HG02973 (cell line): Measurements from ENCODE around the gene PRLH.

Experiments
- ATAC-seq: cut with Tn5 transposase; IDR thresholded peaks from one replicate; pipeline ENCODE4 v1.9.1; 2021; ENCODE audit warnings: moderate library complexity; ENCODE audit not compliant: unreplicated experiment

PRLH gene, protein sequence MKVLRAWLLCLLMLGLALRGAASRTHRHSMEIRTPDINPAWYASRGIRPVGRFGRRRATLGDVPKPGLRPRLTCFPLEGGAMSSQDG

DNA sequence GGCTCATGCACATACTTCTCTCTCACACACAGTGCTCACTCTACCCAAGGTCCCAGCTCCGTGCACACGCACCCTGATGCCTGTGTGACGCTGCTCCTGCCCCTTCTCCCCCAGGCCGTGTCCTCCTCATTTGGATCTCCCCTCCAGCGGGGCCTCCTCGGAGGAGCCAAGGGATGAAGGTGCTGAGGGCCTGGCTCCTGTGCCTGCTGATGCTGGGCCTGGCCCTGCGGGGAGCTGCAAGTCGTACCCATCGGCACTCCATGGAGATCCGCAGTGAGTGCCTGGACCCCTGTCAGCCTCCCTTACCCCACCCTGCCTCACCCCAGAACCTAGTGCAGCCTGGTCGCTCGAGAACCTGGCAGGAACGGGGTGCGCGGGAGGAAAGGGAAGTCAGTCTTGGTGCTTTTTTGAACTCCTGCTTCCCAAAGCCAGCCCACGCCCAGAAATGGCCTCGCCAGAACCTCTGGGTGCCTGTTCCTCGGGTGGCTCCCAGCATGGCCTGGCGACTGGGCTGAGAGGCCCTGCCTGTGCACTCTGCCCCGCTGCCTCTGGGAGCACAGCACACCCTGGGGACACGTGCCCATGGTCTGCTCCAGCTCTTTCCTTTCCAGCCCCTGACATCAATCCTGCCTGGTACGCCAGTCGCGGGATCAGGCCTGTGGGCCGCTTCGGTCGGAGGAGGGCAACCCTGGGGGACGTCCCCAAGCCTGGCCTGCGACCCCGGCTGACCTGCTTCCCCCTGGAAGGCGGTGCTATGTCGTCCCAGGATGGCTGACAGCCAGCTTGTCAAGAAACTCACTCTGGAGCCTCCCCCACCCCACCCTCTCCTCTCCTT is at the start of gene PRLH:
PRLH (plus strand) TSS at position 174 of the 835 bp plus-strand sequence; CDS start at position 174, 0 bp downstream.
- ATAC-seq: no peak

DNA sequence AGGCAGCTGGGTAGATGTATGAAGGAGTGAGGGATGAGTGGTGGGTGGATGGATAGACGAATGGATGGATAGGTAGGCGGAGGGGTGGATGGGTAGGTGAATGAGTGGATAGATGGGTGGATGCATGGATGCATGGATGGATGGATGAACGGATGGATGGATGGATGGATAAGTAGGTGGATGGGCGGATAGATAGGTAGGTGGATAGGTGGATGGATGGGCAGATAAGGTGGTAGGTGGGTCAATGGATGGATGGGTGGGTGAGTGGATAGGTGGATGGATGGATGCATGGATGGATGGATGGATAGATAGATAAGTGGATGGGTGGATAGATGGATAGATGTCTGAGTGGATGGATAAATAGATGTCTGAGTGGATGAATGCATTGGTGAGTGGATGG is 49.2 kb upstream of the PRLH start:
- no peak for ATAC-seq

DNA sequence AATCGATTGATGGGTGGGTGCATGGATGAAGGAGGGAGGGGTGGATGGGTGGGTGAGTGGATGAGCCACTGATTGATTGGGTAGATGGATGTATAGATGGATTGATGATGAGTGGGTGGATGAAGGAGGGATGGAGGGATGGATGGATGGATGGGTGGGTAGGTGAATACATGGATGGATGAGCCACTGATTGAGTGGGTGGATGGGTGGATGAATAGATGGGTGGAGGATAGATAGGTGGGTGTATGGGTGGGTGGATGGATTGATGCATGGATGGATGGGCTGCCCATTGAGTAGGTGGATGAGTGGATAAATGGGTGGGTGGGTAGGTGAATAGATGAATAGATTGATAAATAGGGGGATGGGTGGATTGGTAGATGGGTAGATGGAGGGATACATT is 48.4 kb upstream of the PRLH start:
- no peak for ATAC-seq

DNA sequence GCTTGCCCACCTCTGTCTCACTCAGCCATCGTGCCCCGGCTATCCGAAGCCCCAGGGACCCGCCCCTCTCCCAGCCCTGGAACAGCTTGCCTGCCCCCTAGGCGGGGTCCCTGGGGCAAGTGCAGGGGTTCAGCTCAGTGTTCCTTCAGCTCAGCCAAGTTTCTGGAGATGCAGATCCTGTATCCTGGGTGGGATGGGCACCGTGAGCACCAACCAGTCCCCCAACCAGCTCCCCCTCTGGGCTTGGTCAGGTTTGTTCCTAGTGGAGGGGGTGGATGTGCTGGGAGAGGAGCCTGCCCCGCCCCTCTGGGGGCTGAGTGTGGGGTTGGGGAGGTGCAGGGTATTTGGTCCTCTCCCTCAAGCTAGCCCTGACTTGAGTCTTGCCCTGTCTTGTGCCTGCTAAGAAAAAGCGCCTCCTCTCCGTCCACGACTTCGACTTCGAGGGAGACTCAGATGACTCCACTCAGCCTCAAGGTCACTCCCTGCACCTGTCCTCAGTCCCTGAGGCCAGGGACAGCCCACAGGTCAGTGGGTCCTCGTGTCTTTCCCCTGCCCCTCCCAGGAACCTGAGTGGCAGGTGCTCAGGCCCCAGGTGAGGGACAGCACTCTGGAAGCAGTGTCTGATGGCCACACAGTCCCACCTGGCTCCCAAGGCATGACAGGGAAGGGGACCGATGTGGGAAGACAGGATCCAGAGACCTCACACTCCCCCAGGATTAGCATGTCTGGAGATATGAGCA is 46.7 kb upstream of the PRLH start:
- no peak for ATAC-seq

DNA sequence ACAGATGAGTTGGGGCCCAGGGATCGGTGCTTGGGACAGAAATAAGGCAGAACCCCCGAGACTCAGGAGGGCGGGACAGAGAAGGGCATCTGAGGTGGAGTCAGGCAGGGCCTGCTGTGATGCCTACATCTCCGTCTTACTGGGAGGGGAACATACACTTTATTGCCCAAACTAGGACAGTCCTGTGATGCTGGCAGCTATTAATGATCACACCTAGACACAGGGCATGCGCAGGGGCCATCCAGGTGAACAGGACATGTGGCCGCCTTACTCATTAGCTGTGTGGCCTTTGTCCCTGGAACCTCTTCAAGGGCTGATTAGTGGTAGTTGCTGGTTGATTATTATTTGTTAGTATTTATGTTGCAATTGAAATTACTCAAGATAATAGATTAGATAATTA is 46.1 kb upstream of the PRLH start:
- no peak for ATAC-seq

DNA sequence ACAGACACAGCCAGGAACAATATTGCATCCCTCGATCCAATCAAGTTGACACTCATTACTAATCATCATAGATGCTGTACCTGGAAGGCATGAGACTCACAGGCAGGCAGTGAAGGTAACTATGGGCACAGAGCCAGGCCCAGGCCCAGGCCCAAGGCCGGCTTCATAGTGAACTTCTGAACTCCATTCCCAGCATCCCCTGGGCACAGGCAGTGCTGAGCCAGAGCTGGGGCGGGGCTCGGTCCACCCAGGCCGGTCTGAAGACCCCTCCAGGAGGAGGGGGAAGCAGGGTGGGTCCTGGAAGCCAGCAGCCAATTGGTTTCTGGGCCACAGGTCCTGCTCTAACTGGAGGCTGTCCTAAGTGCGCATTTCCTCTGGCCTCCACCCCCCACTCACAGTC is 41.7 kb upstream of the PRLH start:
- ATAC-seq: no peak

DNA sequence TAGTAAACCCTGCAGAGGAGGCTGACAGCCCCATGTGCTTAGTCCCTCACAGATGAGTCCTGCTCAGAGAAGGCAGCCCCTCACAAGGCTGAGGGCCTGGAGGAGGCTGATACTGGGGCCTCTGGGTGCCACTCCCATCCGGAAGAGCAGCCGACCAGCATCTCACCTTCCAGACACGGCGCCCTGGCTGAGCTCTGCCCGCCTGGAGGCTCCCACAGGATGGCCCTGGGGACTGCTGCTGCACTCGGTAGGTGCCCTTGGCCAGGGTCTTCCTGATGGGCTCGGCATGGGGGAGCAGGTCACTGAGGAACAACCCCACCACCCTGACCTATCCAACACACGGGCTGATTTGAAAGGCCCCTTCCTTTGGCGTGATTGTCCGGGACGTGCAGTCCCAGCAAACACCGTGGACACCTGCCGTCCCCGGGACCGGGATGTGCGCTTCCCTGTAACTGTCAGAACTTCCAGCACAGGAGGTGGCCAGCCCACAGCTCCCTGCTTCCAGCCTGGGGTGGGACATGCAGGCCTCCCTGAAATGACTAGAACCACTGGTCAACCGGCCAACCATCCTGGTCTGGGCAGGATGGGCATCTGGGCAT is 40.7 kb upstream of the PRLH start:
- ATAC-seq: no peak

DNA sequence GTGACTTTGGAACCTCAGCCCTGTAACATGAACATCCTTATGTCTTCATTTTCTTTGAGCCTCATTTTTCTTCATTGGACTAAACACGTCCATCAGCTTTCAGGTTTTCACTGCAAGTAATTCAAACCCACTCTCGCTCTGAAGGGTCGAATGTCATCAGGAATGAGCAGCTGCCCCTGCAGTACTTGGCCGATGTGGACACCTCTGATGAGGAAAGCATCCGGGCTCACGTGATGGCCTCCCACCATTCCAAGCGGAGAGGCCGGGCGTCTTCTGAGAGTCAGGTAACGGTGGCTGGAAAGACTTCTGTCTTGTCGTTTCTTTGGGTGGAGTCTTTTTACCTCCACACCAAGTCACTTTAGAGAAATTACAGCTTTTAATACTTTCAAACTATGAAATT is 39.1 kb upstream of the PRLH start:
- no peak for ATAC-seq

DNA sequence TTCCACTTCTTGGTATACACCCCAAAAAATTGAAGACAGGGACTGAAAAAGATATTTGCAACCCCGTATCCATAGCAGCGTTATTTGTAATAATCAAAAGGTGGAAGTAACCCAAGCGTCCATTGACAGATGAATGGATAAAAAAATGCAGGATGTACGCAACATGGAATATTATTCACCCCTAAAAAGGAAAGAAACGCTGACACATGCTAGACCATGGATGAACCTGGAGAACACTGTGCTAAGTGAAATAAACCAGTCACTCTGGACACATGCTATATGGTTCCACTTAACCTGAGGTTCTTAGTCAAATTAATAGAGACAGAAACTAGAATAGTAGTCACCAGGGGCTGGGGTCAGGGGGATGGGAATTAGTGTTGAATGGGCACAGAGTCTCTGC is 38.6 kb upstream of the PRLH start:
- no peak for ATAC-seq

DNA sequence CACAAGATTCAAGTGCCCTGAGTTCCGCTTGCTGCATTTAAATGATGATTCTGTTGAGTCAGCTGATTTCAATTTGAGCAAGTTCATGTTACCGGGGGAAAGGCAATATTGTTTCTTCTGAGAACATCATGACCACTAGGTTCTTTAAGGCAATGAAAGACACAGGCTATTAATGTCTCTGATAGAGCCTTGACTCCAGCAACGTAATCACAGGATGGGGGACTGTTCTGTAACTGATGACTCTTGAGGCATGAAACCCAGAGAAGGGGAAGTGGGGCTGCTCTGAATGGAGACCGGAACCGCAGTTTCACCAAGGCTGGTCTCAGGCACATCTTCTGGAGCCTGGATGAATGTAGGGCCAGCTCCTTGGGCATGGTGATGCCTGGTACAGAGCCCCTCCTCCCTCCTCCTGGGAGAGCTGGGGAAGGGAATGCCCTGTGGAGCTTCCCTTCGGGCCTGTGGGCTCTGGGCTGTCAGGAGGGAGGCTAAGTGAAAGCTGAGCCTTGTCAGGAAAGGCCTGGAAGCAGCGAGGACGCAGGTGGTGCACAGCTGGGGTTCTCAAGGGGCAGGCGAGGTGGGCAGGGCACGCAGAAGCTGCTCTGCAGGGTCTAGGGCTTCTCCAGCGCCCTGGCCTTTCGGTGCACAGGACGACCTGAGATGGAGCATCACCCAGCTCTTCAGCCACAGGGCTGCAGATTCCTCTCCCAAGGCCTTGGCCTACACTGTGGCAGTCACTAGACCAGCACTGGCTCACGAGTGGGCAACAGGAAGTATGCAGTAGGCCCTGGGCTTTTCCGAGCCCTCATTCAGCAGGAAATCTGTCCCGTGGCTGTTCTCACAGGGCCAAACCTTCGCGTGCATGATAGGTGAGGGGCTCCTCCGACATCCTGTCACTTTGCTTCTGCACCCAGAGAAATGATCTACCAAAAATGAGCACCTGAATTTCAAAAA is 36.6 kb upstream of the PRLH start:
- ATAC-seq: peak; percentile 89

DNA sequence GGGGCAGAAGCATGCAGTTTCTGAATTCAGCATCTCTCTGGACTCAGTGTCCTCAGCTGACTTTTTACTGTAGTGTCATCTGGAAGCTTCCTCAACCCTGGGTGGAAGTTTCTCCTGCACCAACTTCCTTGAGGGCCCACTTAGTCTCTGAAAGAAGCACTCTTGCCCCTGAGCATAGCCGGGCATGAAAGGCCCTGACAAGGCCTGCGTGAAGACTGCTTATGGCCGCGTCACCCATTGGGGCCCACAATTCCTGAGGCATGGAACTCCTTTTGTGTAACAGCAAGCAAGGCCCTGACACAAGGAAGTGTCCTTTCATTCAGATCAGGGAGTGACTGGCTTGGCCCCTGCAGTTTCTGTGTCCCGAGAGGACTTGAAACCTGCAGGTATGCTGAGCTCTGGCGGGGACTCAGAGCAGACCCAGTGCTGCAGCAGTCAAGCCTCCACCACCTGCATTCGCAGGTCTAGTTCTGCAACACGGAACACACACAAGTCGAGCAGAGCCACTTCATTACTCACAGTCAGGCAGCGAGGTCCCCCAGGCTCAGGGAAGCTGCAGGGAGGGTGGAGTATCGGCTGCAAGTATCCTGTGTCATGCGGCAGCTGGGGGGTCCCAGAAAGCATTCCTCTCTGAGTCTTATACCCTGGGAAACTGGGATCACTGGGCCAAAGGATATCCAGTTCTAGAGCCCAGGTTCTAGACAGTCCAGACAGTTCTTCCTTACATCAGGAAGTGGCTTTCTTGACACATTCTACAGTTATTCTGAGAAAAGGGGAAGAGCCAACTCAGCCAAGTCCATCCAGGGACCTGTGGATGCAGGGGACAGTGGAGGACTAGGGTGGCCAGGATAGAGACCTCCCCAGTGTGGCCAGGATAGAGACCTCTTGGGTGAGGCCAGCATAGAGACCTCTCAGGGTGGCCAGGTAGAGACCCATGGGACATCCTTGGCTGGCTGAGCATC is 35.6 kb upstream of the PRLH start:
- no peak for ATAC-seq

DNA sequence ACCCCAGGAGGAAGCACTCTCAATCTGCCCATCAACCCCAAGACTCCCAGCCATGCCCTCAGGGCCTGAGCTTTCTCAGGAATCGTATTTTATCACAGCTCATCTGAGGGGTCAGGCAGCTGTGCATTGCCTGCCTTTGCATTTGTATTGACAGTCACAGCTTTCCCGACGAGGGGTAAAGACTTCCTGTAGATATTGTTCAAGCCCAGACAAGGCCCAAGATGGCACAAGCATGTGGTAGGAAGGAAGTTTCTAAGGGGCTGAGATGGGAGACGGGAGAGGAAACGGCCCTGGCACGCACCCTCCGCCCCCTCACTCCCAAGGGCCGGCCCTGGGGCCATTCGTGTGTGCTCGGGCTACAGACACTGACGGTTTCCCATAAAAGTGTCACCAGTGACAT is 34.2 kb upstream of the PRLH start:
- no peak for ATAC-seq

DNA sequence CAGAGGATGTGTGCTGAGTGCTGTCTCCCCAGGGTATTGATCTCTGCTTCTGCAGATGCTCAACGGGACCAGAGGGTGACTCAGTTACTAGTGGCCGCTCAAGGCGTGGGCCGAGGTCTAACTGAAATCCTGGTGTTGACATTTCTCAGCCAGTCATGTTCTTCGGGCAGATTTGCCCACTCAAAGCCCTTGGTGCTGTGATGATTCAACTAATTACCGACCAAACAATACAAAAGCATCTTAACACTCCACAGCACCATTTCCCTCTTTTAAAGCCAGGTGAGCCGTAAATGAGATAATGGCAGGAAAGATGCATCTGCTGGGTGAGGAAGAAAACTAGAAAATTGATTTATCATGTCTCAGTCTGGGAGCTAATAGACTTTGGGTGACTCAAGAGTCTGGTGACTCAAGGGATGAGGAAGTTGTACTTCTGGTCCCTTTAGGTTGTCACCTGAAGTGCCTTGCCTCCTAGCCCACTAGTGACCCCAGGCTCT is 32.7 kb upstream of the PRLH start:
- no peak for ATAC-seq

DNA sequence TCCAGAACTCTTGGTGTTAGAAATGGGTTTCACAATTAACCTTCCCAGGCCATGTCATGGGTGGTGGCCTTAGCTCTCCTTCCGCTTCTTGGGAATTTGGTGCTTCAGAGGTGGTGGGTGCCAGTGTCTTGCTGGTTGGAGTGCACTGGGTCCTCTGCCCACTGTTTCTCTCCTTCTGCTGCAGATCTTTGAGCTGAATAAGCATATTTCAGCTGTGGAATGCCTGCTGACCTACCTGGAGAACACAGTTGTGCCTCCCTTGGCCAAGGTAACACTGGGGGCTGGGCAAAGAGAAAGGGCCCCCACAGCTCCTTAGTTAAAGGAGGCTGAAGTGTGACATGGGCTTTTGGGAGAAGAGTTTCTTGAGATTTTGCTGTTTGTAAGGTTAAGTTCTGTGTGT is 32.0 kb upstream of the PRLH start:
- no peak for ATAC-seq

DNA sequence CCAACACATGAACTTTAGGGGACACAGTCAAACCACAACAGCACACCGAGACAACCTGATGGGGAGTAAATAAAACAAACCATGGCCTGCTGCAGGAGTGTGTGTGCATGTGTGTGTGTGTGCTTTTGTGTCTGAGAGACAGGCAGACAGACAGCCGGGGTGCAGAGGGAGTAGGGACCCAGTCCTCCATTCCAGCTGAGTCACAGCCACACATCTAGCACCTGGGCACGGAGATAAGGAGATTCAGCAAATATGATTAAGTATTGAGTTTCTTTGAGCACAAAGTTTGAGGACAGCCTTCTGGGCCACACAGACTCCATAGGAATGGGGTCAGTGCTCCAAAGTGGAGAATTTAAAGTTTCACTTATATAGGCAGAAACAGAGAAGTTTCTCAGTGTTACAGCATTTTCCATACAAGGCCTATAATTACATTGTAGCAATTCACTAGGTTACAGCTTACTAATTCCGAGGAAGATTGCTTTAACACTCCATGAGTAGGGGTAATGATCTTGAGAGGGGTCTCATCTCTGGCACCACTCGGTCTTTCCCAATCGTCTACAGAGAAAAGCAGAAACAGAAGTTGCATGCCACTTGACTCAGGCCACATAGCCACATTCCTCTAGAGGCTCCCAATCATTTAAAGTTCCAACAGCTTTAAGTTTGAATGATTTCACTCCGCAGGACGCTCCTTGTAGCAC is 30.8 kb upstream of the PRLH start:
- no peak for ATAC-seq

DNA sequence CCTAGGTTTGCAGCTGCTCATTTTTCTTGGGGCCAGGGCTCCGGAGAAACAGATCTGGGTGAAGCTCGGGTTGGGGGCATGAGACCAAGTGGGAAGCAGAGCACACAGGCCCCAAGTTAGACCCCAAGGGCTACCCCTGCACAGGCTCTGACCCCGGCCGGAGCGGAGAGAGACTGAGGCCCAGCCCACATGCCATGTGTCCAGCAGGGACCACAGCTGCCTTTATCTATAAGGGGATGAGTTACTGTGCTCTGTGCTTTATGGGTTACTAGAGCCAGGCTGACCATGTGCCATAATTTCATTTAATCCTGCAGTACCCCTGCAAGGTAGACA is 30.3 kb upstream of the PRLH start:
- ATAC-seq: no peak

DNA sequence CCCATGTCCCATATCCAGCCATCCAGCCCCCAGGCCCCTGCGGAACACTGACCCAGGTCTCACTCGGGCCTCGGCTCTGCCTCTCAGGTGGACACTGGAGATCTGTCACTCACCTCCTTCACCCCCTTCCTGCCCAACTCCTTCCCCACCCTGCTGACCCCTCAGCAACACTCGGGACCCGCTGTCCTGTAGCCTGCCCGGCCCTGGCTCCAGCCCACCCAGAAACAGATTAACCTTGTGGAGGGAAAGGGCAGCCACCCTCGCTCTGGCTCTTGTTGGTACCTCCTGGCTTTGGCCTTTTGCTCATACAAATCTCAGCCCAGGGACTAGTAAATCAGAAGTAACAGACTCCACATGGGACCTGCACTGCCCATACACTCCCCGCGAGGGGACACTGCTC is 29.8 kb upstream of the PRLH start:
- no peak for ATAC-seq

DNA sequence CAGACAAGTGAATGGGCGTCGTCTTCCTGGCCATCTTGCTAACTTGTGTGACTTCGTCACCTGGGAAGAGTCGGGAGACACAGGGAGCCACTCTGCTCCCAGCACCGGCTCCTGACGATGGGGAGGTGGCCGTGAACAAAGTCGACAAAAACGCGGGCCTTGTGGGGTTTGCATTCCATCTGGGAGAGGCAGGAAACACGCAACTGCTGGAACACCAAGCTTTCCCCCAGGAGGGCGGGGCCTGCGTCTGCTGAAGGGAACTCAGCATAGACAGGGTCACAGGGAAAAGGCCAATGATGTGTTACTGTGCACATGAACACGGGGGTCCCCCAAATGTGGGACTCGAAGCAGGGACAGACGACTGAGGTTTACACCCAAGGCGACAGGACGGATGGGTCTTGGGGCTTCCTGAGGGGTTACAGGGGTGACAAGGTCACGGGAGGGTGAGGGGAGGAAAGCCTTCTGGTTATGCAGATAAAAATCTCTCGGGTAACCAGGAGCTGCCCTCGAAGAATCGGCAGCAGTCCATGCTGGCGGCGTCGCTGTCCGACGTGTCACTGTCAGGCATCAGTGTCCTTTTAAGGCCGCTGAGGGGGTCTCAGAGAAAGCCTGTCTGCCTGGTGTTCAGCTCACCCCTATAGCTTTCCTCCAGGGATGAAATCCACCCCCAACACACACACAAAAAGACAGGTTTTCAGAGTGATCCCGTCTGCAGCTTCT is 28.2 kb upstream of the PRLH start:
- ATAC-seq: no peak
